Mesendoderm (in vitro differentiated cells): ENCODE results near the gene IFIT3.

ENCODE experiments used
- DNase-seq: peaks from one replicate; pipeline ENCODE4 v3.0.0; 2013
- H2AK5ac ChIP-seq: 2 replicates; pipeline ENCODE4 v1.6.1; 2013; ENCODE audit warnings: low read length, inconsistent platforms
- H2BK120ac ChIP-seq: 2 replicates; pipeline ENCODE4 v1.6.1; 2013; ENCODE audit warnings: low read depth, mild to moderate bottlenecking, low read length, moderate library complexity, mixed read lengths
- H2BK15ac ChIP-seq: replicated peaks from 2 replicates; pipeline ENCODE4 v1.6.1; 2013; ENCODE audit warnings: low read depth, mild to moderate bottlenecking, moderate library complexity
- H2BK5ac ChIP-seq: 2 replicates; pipeline ENCODE4 v1.6.1; 2013; ENCODE audit warnings: low read length, inconsistent platforms
- H3K18ac ChIP-seq: 2 replicates; pipeline ENCODE4 v1.6.1; 2013; ENCODE audit warnings: mild to moderate bottlenecking, low read length, mixed read lengths
- H3K23ac ChIP-seq: one replicate; pipeline ENCODE4 v1.6.1; 2013; ENCODE audit warnings: low read length
- H3K27ac ChIP-seq: 2 replicates; pipeline ENCODE4 v1.5.1; 2013; ENCODE audit warnings: low read depth, mild to moderate bottlenecking, inconsistent platforms, low read length, moderate library complexity
- H3K27me3 ChIP-seq: 2 replicates; pipeline ENCODE4 v1.6.1; 2013; ENCODE audit warnings: low read length, control low read depth, mild to moderate bottlenecking, inconsistent platforms; ENCODE audit not compliant: insufficient read depth, poor library complexity
- H3K36me3 ChIP-seq: 2 replicates; pipeline ENCODE4 v1.6.1; 2013; ENCODE audit warnings: low read length, inconsistent platforms; ENCODE audit not compliant: control insufficient read depth, insufficient read depth
- H3K4ac ChIP-seq: one replicate; pipeline ENCODE4 v1.6.1; 2013; ENCODE audit warnings: low read depth, mild to moderate bottlenecking, low read length, moderate library complexity
- H3K4me1 ChIP-seq: 2 replicates; pipeline ENCODE4 v1.6.1; 2013; ENCODE audit warnings: low read depth, low read length, inconsistent platforms; ENCODE audit not compliant: control insufficient read depth
- H3K4me2 ChIP-seq: 2 replicates; pipeline ENCODE4 v1.6.1; 2013; ENCODE audit warnings: low read length
- H3K4me3 ChIP-seq: 2 replicates; pipeline ENCODE4 v1.5.1; 2013; ENCODE audit warnings: mild to moderate bottlenecking, low read length
- H3K56ac ChIP-seq: one replicate; pipeline ENCODE4 v1.6.1; 2013; ENCODE audit warnings: low read length
- H3K79me1 ChIP-seq: 2 replicates; pipeline ENCODE4 v1.6.1; 2013; ENCODE audit warnings: low read length, inconsistent platforms
- H3K79me2 ChIP-seq: 2 replicates; pipeline ENCODE4 v1.6.1; 2013; ENCODE audit warnings: mild to moderate bottlenecking, low read length; ENCODE audit not compliant: control insufficient read depth, insufficient read depth
- H3K9ac ChIP-seq: 2 replicates; pipeline ENCODE4 v1.6.1; 2013; ENCODE audit warnings: low read length, inconsistent platforms
- H4K5ac ChIP-seq: one replicate; pipeline ENCODE4 v1.6.1; 2013; ENCODE audit warnings: low read length
- H4K8ac ChIP-seq: one replicate; pipeline ENCODE4 v1.6.1; 2013; ENCODE audit warnings: low read depth, mild to moderate bottlenecking, control low read depth, low read length, moderate library complexity
- WGBS: extraction: QIAGEN DNeasy Blood & Tissue Kit; methylation state at CpG from one replicate; pipeline ENCODE4 v1.1.7; 2013; ENCODE audit warnings: low lambda C conversion rate, missing lambda C conversion rate; ENCODE audit not compliant: insufficient coverage; ENCODE audit errors: extremely low coverage; 5-methylcytosine and 5-hydroxymethylcytosine counted together

IFIT3 gene

GRCh38 chr10:89304925-89305324 lies 22.9 kb upstream of the IFIT3 start:
- H3K4ac ChIP-seq = no peak overlapping the region
- H3K27ac ChIP-seq = no peak overlapping the region
- H2AK5ac ChIP-seq = no peak overlapping the region
- no peak overlapping the region for H3K18ac ChIP-seq
- no peaks in the 10 kb centered on the region for H3K79me1 ChIP-seq
- no peak overlapping the region for H2BK5ac ChIP-seq
- H2BK120ac ChIP-seq = no peak overlapping the region
- H4K5ac ChIP-seq = no peak overlapping the region
- no peaks in the 10 kb centered on the region for H3K4me1 ChIP-seq
- DNase-seq = no peak
- no peaks in the 10 kb centered on the region for H3K36me3 ChIP-seq
- no peak overlapping the region for H3K4me3 ChIP-seq
- H3K27me3 ChIP-seq = no peaks in the 10 kb centered on the region
- H4K8ac ChIP-seq = no peak overlapping the region
- no peak overlapping the region for H3K23ac ChIP-seq
- H3K56ac ChIP-seq = no peak overlapping the region
- no peak overlapping the region for H3K4me2 ChIP-seq
- no peak overlapping the region for H2BK15ac ChIP-seq
- H3K79me2 ChIP-seq = no peaks in the 10 kb centered on the region
- no peak overlapping the region for H3K9ac ChIP-seq

DNA sequence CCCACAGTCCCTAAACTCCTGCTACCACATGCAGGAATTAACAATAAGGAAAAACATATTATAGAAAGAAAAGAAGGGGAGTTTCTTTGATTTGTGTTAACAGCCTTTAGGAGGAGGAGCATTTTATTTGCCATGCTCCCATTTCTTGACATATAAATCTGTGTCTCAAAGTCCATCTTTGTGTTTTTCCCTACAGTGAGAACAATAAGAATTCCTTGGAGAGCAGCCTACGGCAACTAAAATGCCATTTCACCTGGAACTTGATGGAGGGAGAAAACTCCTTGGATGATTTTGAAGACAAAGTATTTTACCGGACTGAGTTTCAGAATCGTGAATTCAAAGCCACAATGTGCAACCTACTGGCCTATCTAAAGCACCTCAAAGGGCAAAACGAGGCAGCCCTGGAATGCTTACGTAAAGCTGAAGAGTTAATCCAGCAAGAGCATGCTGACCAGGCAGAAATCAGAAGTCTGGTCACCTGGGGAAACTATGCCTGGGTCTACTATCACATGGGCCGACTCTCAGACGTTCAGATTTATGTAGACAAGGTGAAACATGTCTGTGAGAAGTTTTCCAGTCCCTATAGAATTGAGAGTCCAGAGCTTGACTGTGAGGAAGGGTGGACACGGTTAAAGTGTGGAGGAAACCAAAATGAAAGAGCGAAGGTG lies 21.9 kb upstream of the IFIT3 start:
- no peak overlapping the region for H3K27ac ChIP-seq
- H3K79me1 ChIP-seq = no peaks in the 10 kb centered on the region
- H2AK5ac ChIP-seq = no peak overlapping the region
- no peaks in the 10 kb centered on the region for H3K79me2 ChIP-seq
- no peak overlapping the region for H2BK120ac ChIP-seq
- H2BK15ac ChIP-seq = peak overlapping the region; percentile 45
- no peak overlapping the region for H4K8ac ChIP-seq
- peak overlapping the region; percentile 11 for H3K4ac ChIP-seq
- H3K27me3 ChIP-seq = no peaks in the 10 kb centered on the region
- no peak for DNase-seq
- H2BK5ac ChIP-seq = no peak overlapping the region
- H3K4me1 ChIP-seq = no peaks in the 10 kb centered on the region
- H3K18ac ChIP-seq = no peak overlapping the region
- no peak overlapping the region for H3K23ac ChIP-seq
- H3K36me3 ChIP-seq = no peaks in the 10 kb centered on the region
- H4K5ac ChIP-seq = no peak overlapping the region
- no peak overlapping the region for H3K4me3 ChIP-seq
- H3K4me2 ChIP-seq = no peak overlapping the region
- H3K56ac ChIP-seq = no peak overlapping the region
- WGBS = no CpG with 5 or more reads among the region's 9 CpGs
- H3K9ac ChIP-seq = no peak overlapping the region

- no peak overlapping the region for H3K4ac ChIP-seq
- no peak overlapping the region for H3K18ac ChIP-seq
- H3K56ac ChIP-seq = no peak overlapping the region
- H3K4me1 ChIP-seq = no peaks in the 10 kb centered on the region
- no peaks in the 10 kb centered on the region for H3K27me3 ChIP-seq
- H3K9ac ChIP-seq = no peak overlapping the region
- WGBS = no CpG with 5 or more reads among the region's 13 CpGs
- no peak overlapping the region for H3K4me3 ChIP-seq
- no peaks in the 10 kb centered on the region for H3K79me2 ChIP-seq
- no peak overlapping the region for H3K27ac ChIP-seq
- no peak overlapping the region for H2BK5ac ChIP-seq
- H3K4me2 ChIP-seq = no peak overlapping the region
- no peak overlapping the region for H4K8ac ChIP-seq
- no peak overlapping the region for H3K23ac ChIP-seq
- H4K5ac ChIP-seq = no peak overlapping the region
- DNase-seq = no peak
- no peaks in the 10 kb centered on the region for H3K36me3 ChIP-seq
- H2AK5ac ChIP-seq = no peak overlapping the region
- no peak overlapping the region for H2BK120ac ChIP-seq
- H2BK15ac ChIP-seq = no peak overlapping the region
- no peaks in the 10 kb centered on the region for H3K79me1 ChIP-seq
These were observed 21.1 kb upstream of the IFIT3 start for GRCh38 chr10:89306434-89307268.

GRCh38 chr10:89307269-89307577 lies 20.6 kb upstream of the IFIT3 start:
- Histone ChIP-seq H2BK5ac (no peak overlapping the region), H3K56ac (no peak overlapping the region)

DNA sequence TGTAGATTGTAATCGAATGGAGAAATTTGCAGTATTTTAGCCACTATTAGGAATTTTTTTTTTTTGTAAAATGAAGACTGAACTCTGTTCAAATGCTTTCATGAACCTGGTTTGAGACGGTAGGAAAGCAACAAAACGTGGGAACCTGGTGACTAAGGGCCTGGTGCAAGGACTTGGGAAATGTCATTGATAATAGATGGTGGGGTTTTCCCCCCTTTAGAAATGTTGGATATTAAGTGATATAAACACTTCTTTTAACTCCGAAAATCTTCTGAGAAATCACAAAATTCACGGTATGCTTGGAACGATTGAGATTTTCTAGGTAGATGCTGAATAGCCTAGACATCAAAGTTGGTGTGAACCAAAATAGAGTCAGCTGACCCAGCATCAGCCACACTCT lies 19.5 kb upstream of the IFIT3 start:
- no peak overlapping the region for H3K18ac ChIP-seq
- no peaks in the 10 kb centered on the region for H3K36me3 ChIP-seq
- no peak overlapping the region for H3K4ac ChIP-seq
- H3K79me1 ChIP-seq = no peaks in the 10 kb centered on the region
- H4K8ac ChIP-seq = no peak overlapping the region
- no peak overlapping the region for H4K5ac ChIP-seq
- H2BK5ac ChIP-seq = no peak overlapping the region
- no peak overlapping the region for H3K4me3 ChIP-seq
- 100% methylated on average over 1 of the region's 6 CpGs for WGBS
- H3K79me2 ChIP-seq = no peaks in the 10 kb centered on the region
- no peak overlapping the region for H3K23ac ChIP-seq
- H3K56ac ChIP-seq = no peak overlapping the region
- H2BK120ac ChIP-seq = no peak overlapping the region
- H3K4me1 ChIP-seq = no peaks in the 10 kb centered on the region
- H3K27ac ChIP-seq = no peak overlapping the region
- H3K4me2 ChIP-seq = no peak overlapping the region
- H2BK15ac ChIP-seq = no peak overlapping the region
- no peak overlapping the region for H3K9ac ChIP-seq
- DNase-seq = no peak
- no peaks in the 10 kb centered on the region for H3K27me3 ChIP-seq
- no peak overlapping the region for H2AK5ac ChIP-seq

More at GRCh38 chr10:89307269-89307577, 20.6 kb upstream of the IFIT3 start:
- H3K23ac ChIP-seq = no peak overlapping the region
- H3K27ac ChIP-seq = no peak overlapping the region
- H3K36me3 ChIP-seq = no peaks in the 10 kb centered on the region
- no peaks in the 10 kb centered on the region for H3K79me2 ChIP-seq
- H3K4me2 ChIP-seq = no peak overlapping the region
- no peak overlapping the region for H3K18ac ChIP-seq
- H3K79me1 ChIP-seq = no peaks in the 10 kb centered on the region
- no peak overlapping the region for H2BK15ac ChIP-seq
- H3K4ac ChIP-seq = no peak overlapping the region
- DNase-seq = no peak
- H3K4me1 ChIP-seq = no peaks in the 10 kb centered on the region
- H3K27me3 ChIP-seq = no peaks in the 10 kb centered on the region
- H3K4me3 ChIP-seq = no peak overlapping the region
- no peak overlapping the region for H2BK120ac ChIP-seq
- no peak overlapping the region for H3K9ac ChIP-seq
- no peak overlapping the region for H2AK5ac ChIP-seq
- H4K8ac ChIP-seq = no peak overlapping the region
- no peak overlapping the region for H4K5ac ChIP-seq

DNA sequence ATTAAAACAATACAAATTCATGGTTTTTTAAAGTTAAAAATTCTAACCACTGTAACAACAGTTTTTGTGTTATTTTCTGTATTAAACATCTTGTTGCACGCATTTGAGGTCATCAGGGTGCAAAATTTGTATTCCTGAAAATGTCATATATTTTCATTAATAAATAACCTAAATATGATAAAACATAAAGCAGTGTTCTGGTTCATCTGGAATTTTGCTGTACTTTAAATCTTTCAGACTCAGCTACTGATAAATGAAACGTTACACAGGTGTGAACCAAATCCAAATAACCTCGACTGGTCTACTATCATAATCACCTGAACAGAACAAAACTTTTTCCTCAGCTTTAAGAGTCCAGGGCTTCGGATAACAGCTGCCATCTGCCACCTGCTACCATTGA lies 19.1 kb upstream of the IFIT3 start:
- Histone ChIP-seq H3K4me3 (no peak overlapping the region), H2BK120ac (no peak overlapping the region), H2BK15ac (no peak overlapping the region), H3K36me3 (no peaks in the 10 kb centered on the region), H3K56ac (no peak overlapping the region), H4K5ac (no peak overlapping the region), H3K4ac (no peak overlapping the region), H3K9ac (no peak overlapping the region), H3K4me1 (no peaks in the 10 kb centered on the region), H3K23ac (no peak overlapping the region), H3K27me3 (no peaks in the 10 kb centered on the region), H4K8ac (no peak overlapping the region), H2BK5ac (no peak overlapping the region), H2AK5ac (no peak overlapping the region), H3K79me2 (no peaks in the 10 kb centered on the region), H3K27ac (no peak overlapping the region), H3K79me1 (no peaks in the 10 kb centered on the region), H3K18ac (no peak overlapping the region), H3K4me2 (no peak overlapping the region)
- WGBS = no CpG with 5 or more reads among the region's 4 CpGs
- DNase-seq = no peak
